Stimulated activated CD8-positive, alpha-beta memory T cell treated with anti-CD3 and anti-CD28 coated beads, Interleukin-12 subunit alpha, Interleukin-12 subunit beta, amount 100 ng/mL, for 24 hours (primary cell): ENCODE results near the gene NUTM2G.
"Not testable (repeated sequence)": the region's sequence is repeated elsewhere in the genome, so short reads cannot be mapped to it uniquely, and the experiment has no call there.

Experiments used
- DNase-seq: peaks from one replicate; pipeline ENCODE4 v3.0.0-alpha.2; 2020; ENCODE audit errors: extremely low read depth

The NUTM2G gene

DNA sequence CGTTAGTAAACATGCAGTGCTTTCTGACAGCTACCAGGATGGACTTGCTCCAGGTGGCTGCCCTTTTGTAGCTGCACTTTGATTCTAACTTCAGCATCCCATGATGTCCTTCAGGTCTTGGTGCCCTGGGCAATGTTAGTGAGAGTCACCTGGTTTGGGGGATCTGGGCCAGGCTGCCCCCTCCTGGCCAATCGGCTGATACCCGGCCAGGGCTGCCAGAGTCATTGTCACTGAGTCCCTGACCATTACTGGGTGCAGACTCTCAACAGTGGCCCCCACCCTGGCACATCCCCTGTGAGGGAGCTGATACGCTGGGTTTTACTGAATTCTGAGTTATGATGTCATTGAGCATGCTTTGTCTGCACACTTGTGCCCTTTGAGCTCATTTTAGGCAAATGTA lies 13.5 kb downstream of the NUTM2G start:
- not testable (repeated sequence) for DNase-seq

GRCh38 chr9:96949346-96949745 lies 20.7 kb downstream of the NUTM2G start:
- not testable (repeated sequence) for DNase-seq

GRCh38 chr9:96950539-96950938 lies 21.9 kb downstream of the NUTM2G start:
- not testable (repeated sequence) for DNase-seq

DNA sequence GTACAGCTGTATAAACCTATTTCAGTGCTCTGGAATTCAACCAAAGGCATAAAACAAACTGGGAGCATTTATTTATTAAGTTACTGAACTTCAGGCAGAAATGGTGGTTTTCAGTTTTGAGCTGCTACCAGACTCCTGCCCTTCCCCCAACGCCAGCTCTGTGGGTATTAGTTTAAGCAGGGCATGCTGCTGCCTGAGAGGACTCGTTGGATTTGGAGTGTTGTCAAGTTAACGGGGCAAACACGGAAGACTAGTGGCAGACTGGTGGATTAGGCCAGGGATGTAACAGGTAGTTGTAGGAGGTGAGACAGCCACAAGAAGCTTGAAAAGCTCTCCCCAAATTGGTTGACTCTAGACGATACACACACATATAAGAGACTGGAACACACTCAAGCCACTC lies 38.9 kb downstream of the NUTM2G start:
- DNase-seq = not testable (repeated sequence)

- DNase-seq = not testable (repeated sequence)
Measured at GRCh38 chr9:96972552-96972951, 43.9 kb downstream of the NUTM2G start.

DNA sequence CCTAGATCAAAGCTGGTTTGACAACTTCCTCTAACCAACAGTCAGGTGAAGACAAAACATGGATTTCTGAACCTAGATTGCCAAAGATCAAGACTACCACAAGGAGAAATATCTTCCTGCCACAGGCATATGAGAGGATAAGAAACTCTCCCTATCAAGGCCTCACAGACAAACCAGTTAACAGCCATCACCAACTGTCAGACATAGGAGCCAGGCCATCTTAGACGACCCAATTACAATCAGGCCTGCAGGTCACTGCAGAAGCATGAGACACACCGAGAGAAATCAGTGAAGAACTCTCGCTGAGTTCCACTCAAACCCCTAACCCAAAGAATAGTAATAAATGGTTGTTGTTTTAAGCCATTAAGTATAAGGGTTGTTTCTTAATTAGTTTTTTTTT lies 45.4 kb downstream of the NUTM2G start:
- not testable (repeated sequence) for DNase-seq

- DNase-seq = not testable (repeated sequence)
Measured at GRCh38 chr9:96983496-96984122, 55.0 kb downstream of the NUTM2G start.

DNA sequence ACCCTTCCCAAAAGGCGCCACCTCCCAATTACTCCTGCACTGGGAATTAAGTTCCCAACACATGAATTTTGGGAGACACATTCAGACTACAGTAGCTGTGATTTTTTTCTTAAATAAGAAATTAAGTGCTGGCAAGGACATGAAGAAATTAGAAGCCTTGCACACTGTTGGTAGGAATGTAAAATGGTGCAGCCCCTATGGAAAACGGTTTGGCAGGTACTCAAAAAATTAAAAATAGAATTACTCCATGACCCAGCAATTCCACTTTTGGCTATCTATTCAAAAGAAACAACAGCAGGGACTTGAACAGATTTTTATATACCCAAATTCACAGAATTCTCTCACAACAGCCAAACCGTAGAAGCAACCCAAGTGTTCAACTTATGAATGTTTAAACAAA lies 55.5 kb downstream of the NUTM2G start:
- not testable (repeated sequence) for DNase-seq

- DNase-seq = not testable (repeated sequence)
Measured at GRCh38 chr9:96984887-96985286, 56.2 kb downstream of the NUTM2G start.
